ENCODE results near the gene TMEM88.

- TF ChIP-seq ZNF274 (IDR thresholded peaks at IDR 0.05; ENCODE audit: low read depth, low read length) (no peak), YY1 (IDR thresholded peaks at IDR 0.05; ENCODE audit: insufficient read depth, insufficient read length) (no peak)
Measured at GRCh38 chr17:7885367-7886226, 30.7 kb downstream of the TMEM88 start.

All from NT2/D1 (cell line).